IMR-90 (cell line): ENCODE data around the gene RAB31. TPM values are rescaled to one million over a fixed set of nuclear protein-coding genes. Genes with fewer than 3 reads are reported as not detected.

ENCODE experiments used
- ATAC-seq: fragments of 200-7000 bp; cut with Tn5 transposase; 2 replicates; pipeline ENCODE4 v1.9.1; 2020; ENCODE audit warnings: low read depth, mild to moderate bottlenecking, moderate library complexity
- BruUV-seq: library from RNA; stranded (reverse); fragments of 400-500 nt; replicated peaks from 2 replicates; lab custom pipeline; 2021; lab: Mats Ljungman, UMichigan
- CTCF ChIA-PET: fragments of 300-600 bp; formaldehyde crosslinking; extraction: SDS; loops from one replicate; lab custom pipeline; 2021; ENCODE audit warnings: antibody characterized with exemption; lab: Yijun Ruan, JAX
- POLR2A ChIA-PET: fragments of 300-600 bp; sonication (Branson Sonifier 250); formaldehyde crosslinking; loops from one replicate; lab custom pipeline; 2022; ENCODE audit warnings: antibody characterized with exemption; ENCODE audit not compliant: unreplicated experiment; lab: Charles Lee
- DNase-seq: peaks from one replicate; pipeline ENCODE4 v3.0.0; 2013
- H2AFZ ChIP-seq: replicated peaks from 2 replicates; pipeline ENCODE3; 2013; ENCODE audit warnings: low read length, mild to moderate bottlenecking; ENCODE audit not compliant: poor library complexity
- H2AK5ac ChIP-seq: 2 replicates; pipeline ENCODE4 v1.6.1; 2013; ENCODE audit warnings: low read depth, low read length, inconsistent platforms
- H2AK9ac ChIP-seq: replicated peaks from 2 replicates; pipeline ENCODE3; 2013; ENCODE audit warnings: mild to moderate bottlenecking, low read depth, low read length, moderate library complexity; ENCODE audit not compliant: poor library complexity
- H2BK120ac ChIP-seq: 2 replicates; pipeline ENCODE4 v1.6.1; 2013; ENCODE audit warnings: low read depth, low read length, inconsistent platforms
- H2BK15ac ChIP-seq: 3 replicates; pipeline ENCODE4 v1.6.1; 2013; ENCODE audit warnings: low read depth, low read length, inconsistent platforms
- H2BK20ac ChIP-seq: 2 replicates; pipeline ENCODE4 v1.6.1; 2013; ENCODE audit warnings: low read depth, mild to moderate bottlenecking, inconsistent platforms, low read length, moderate library complexity
- H2BK5ac ChIP-seq: 2 replicates; pipeline ENCODE4 v1.6.1; 2013; ENCODE audit warnings: mild to moderate bottlenecking, low read depth, low read length, inconsistent platforms; ENCODE audit not compliant: poor library complexity, severe bottlenecking
- H3K14ac ChIP-seq: replicated peaks from 2 replicates; pipeline ENCODE4 v1.6.1; 2013; ENCODE audit warnings: low read depth, low read length, inconsistent platforms
- H3K18ac ChIP-seq: 2 replicates; pipeline ENCODE4 v1.6.1; 2013; ENCODE audit warnings: low read depth, low read length, control low read depth
- H3K23ac ChIP-seq: 2 replicates; pipeline ENCODE4 v1.6.1; 2013; ENCODE audit warnings: low read depth, low read length, inconsistent platforms
- H3K27ac ChIP-seq: 2 replicates; pipeline ENCODE4 v1.5.1; 2013; ENCODE audit warnings: mild to moderate bottlenecking, control low read depth, low read length; ENCODE audit not compliant: insufficient read depth
- H3K27me3 ChIP-seq: 2 replicates; pipeline ENCODE4 v1.6.1; 2013; ENCODE audit warnings: low read length; ENCODE audit not compliant: control insufficient read depth, insufficient read depth
- H3K36me3 ChIP-seq: 2 replicates; pipeline ENCODE4 v1.6.1; 2013; ENCODE audit warnings: low read length, mixed read lengths; ENCODE audit not compliant: control insufficient read depth, insufficient read depth
- H3K4ac ChIP-seq: 2 replicates; pipeline ENCODE4 v1.6.1; 2013; ENCODE audit warnings: low read depth, low read length, inconsistent platforms
- H3K4me1 ChIP-seq: 2 replicates; pipeline ENCODE4 v1.6.1; 2013; ENCODE audit warnings: low read length, mixed read lengths; ENCODE audit not compliant: control insufficient read depth, insufficient read depth
- H3K4me2 ChIP-seq: 2 replicates; pipeline ENCODE4 v1.6.1; 2013; ENCODE audit warnings: low read depth, mild to moderate bottlenecking, control low read depth, low read length, moderate library complexity
- H3K4me3 ChIP-seq: 2 replicates; pipeline ENCODE4 v1.5.1; 2013; ENCODE audit warnings: low read depth, mild to moderate bottlenecking, control low read depth, low read length, moderate library complexity; ENCODE audit not compliant: insufficient read depth
- H3K56ac ChIP-seq: 2 replicates; pipeline ENCODE4 v1.6.1; 2013; ENCODE audit warnings: low read length, inconsistent platforms; ENCODE audit not compliant: insufficient read depth; ENCODE audit errors: extremely low read depth
- H3K79me1 ChIP-seq, 2 experiments: 2 replicates each; pipeline ENCODE4 v1.6.1; 2013; ENCODE audit warnings: low read length in 2 of 2, inconsistent platforms in 1 of 2, low read depth in 1 of 2
- H3K9ac ChIP-seq: 2 replicates; pipeline ENCODE4 v1.6.1; 2013; ENCODE audit warnings: low read depth, low read length, control low read depth
- H3K9me1 ChIP-seq: 2 replicates; pipeline ENCODE4 v1.6.1; 2013; ENCODE audit warnings: low read length, inconsistent platforms; ENCODE audit not compliant: insufficient read depth
- H3K9me3 ChIP-seq: 2 replicates; pipeline ENCODE4 v1.6.1; 2013; ENCODE audit warnings: low read length; ENCODE audit not compliant: control insufficient read depth, insufficient read depth
- H4K20me1 ChIP-seq: 2 replicates; pipeline ENCODE4 v1.6.1; 2013; ENCODE audit warnings: low read length, inconsistent platforms; ENCODE audit not compliant: insufficient read depth
- H4K5ac ChIP-seq: 2 replicates; pipeline ENCODE4 v1.6.1; 2013; ENCODE audit warnings: mild to moderate bottlenecking, low read depth, low read length, control low read depth
- H4K8ac ChIP-seq, 2 experiments: 2 replicates each; pipeline ENCODE4 v1.6.1; 2013; ENCODE audit warnings: low read depth in 2 of 2, low read length in 2 of 2, control low read depth in 1 of 2, inconsistent platforms in 1 of 2
- H4K91ac ChIP-seq: 2 replicates; pipeline ENCODE4 v1.6.1; 2013; ENCODE audit warnings: low read depth, low read length, inconsistent platforms; ENCODE audit not compliant: insufficient read depth
- CHD1 ChIP-seq: IDR thresholded peaks from 2 replicates; pipeline ENCODE4 v1.6.1; 2012; ENCODE audit warnings: low read depth, low read length, improper control_type of control experiment
- ELK1 ChIP-seq: fragments of 150-350 bp; IDR thresholded peaks from 2 replicates; pipeline ENCODE4 v1.6.1; 2016; ENCODE audit warnings: low read depth, mild to moderate bottlenecking, low read length, moderate library complexity, borderline replicate concordance
- MAFK ChIP-seq: IDR thresholded peaks from 2 replicates; pipeline ENCODE4 v1.6.1; 2012; ENCODE audit warnings: low read depth, low read length, improper control_type of control experiment
- MAZ ChIP-seq: IDR thresholded peaks from 2 replicates; pipeline ENCODE4 v1.6.1; 2012; ENCODE audit warnings: low read depth, mild to moderate bottlenecking, low read length, improper control_type of control experiment, moderate library complexity, borderline replicate concordance
- POLR2A ChIP-seq: IDR thresholded peaks from 2 replicates; pipeline ENCODE4 v1.6.1; 2012; ENCODE audit warnings: mild to moderate bottlenecking, low read depth, low read length
- RAD21 ChIP-seq: IDR thresholded peaks from 2 replicates; pipeline ENCODE4 v1.6.1; 2012; ENCODE audit warnings: low read length, improper control_type of control experiment
- USF2 ChIP-seq: fragments of 150-350 bp; IDR thresholded peaks from 2 replicates; pipeline ENCODE4 v1.6.1; 2017; ENCODE audit warnings: mild to moderate bottlenecking, antibody characterized with exemption, low read length, low read depth
- WGBS, 2 experiments: methylation state at CpG; one replicate each; pipeline versions ENCODE4 v1.1.5 to v1.1.7; 2013; ENCODE audit warnings: missing lambda C conversion rate in 2 of 2; ENCODE audit not compliant: insufficient read length in 1 of 2; ENCODE audit errors: extremely low coverage in 2 of 2; 5-methylcytosine and 5-hydroxymethylcytosine counted together
- dilution Hi-C: fragments of 300-500 bp; cut with HindIII; formaldehyde crosslinking; loops from one replicate; pipeline ENCODE4 v1.14.3; 2018; ENCODE audit warnings: low sequenced_read_pairs; ENCODE audit not compliant: unreplicated experiment
- in situ Hi-C: fragments of 300-500 bp; cut with MboI; formaldehyde crosslinking; loops from 3 replicates; pipeline ENCODE4 v1.14.3; 2019; ENCODE audit warnings: low sequenced_read_pairs, inconsistent platforms, mixed read lengths
- intact Hi-C: fragments of 100-400 bp; cut with micrococcal nuclease; formaldehyde crosslinking; loops from 2 replicates; pipeline ENCODE4 v1.10.0; 2022
- polyA plus RNA-seq, 3 experiments: library from polyadenylated mRNA; depleted of rRNA; stranded (reverse); fragments of >200 nt; gene quantifications; 2 replicates each; pipeline ENCODE4 v1.2.3, GENCODE V29; 2012; ENCODE audit warnings: low replicate concordance in 1 of 3
- total RNA-seq: library from RNA; depleted of rRNA; stranded (reverse); fragments of >200 nt; gene quantifications from 2 replicates; pipeline ENCODE4 v1.2.3, GENCODE V29; 2012

Gene RAB31
- total and polyA plus RNA-seq, 2 of the 4 experiments (the other 2 are of a cell fraction), result 13.8 to 26.9 TPM

GRCh38 chr18:9829397-9829712 lies 121.3 kb downstream of the RAB31 start:
- 0 out of 2 replicates have a peak, but pooled peaks cover 3% of the 10 kb centered on the region for H4K20me1 ChIP-seq
- H2BK120ac ChIP-seq, result peak overlapping the region; percentile 79
- H3K36me3 ChIP-seq, result 0 out of 2 replicates have a peak, but pooled peaks cover 5% of the 10 kb centered on the region
- H2AK9ac ChIP-seq, result no peak overlapping the region
- no peak overlapping the region for H2AFZ ChIP-seq
- H2BK15ac ChIP-seq, result peak overlapping the region; percentile 81; the same call in 2 of the 3 replicates
- peak overlapping the region; percentile 83; the same call in 1 of the 2 replicates for H3K4ac ChIP-seq
- ChIA-PET POLR2A (no interaction called here), CTCF (interaction anchor here (0.6 kb wide), 1 partner anchor 31 kb away, joined by 3 read pairs; no protein-coding TSS in a partner anchor)
- no peak overlapping the region for H2BK5ac ChIP-seq
- no peak overlapping the region for H3K27ac ChIP-seq
- H2AK5ac ChIP-seq, result peak overlapping the region; percentile 79
- peaks cover 32% of the 10 kb centered on the region for H3K9me1 ChIP-seq
- ATAC-seq (no peak), DNase-seq (no peak)
- TF ChIP-seq USF2, result no peak
- TF ChIP-seq MAZ, result no peak
- TF ChIP-seq RAD21, result no peak
- TF ChIP-seq CHD1, result no peak
- no peak for TF ChIP-seq MAFK
- TF ChIP-seq ELK1, result no peak
- no peak for TF ChIP-seq POLR2A
- H3K14ac ChIP-seq, result peak overlapping the region; percentile 72; the same call in 1 of the 2 replicates
- peak overlapping the region; percentile 43; the same call in 1 of the 2 replicates for H3K18ac ChIP-seq
- 0 out of 4 replicates have a peak overlapping the region, but pooled peaks of 1 of the 2 experiments have one; percentile 53 for H4K8ac ChIP-seq
- H3K9ac ChIP-seq, result no peak overlapping the region
- H3K9me3 ChIP-seq, result no peaks in the 10 kb centered on the region
- 0 out of 2 replicates have a peak overlapping the region, but pooled peaks have one; percentile 43 for H4K91ac ChIP-seq
- H2BK20ac ChIP-seq, result peak overlapping the region; percentile 94; the same call in 1 of the 2 replicates
- H3K56ac ChIP-seq, result no peak overlapping the region
- peaks cover 28% of the 10 kb centered on the region for H3K4me1 ChIP-seq
- intact Hi-C loops (loop anchor here (5.0 kb wide), 1 partner anchor 88 kb away; no protein-coding TSS in a partner anchor), in situ Hi-C loops (no loop called here), dilution Hi-C loops (no loop called here)
- 75% methylated on average over 2 of the region's 6 CpGs; no CpG with 5 or more reads in 1 of the 2 experiments for WGBS, 2 experiments
- no TSS peak for BruUV-seq
- no peak overlapping the region for H3K4me2 ChIP-seq
- H3K27me3 ChIP-seq, result no peaks in the 10 kb centered on the region
- H3K23ac ChIP-seq, result peak overlapping the region; percentile 8; the same call in 1 of the 2 replicates
- H4K5ac ChIP-seq, result peak overlapping the region; percentile 67; the same call in 1 of the 2 replicates
- H3K79me1 ChIP-seq, result peaks cover 27 to 65% of the 10 kb centered on the region in 2 experiments
- H3K4me3 ChIP-seq, result no peak overlapping the region
